H1 (cell line): ENCODE results near the gene SLC5A4. TPM values are rescaled to one million over a fixed set of nuclear protein-coding genes. Genes with fewer than 3 reads are reported as not detected.

ENCODE experiments used
- CTCF ChIA-PET: fragments of 300-600 bp; sonication (Branson Sonifier 250); formaldehyde crosslinking; loops from one replicate; lab custom pipeline; 2021; ENCODE audit not compliant: partially characterized antibody; lab: Charles Lee
- POLR2A ChIA-PET: fragments of 300-600 bp; sonication (Branson Sonifier 250); formaldehyde crosslinking; loops from one replicate; lab custom pipeline; 2021; ENCODE audit warnings: inconsistent platforms; ENCODE audit not compliant: partially characterized antibody; lab: Charles Lee
- DNase-seq, 2 experiments: peaks; one replicate each; pipeline versions ENCODE4 v3.0.0 to v3.0.0-alpha.2; 2010 to 2022; ENCODE audit warnings: low spot score in 2 of 2, low read depth in 1 of 2, mixed read lengths in 1 of 2
- FAIRE-seq: peaks from 2 replicates; lab custom pipeline; 2011; peaks lifted over from hg19 to GRCh38; lab: Jason Lieb, UNC
- H2AFZ ChIP-seq: 2 replicates; pipeline ENCODE4 v1.8.1; 2012; ENCODE audit warnings: low read length, inconsistent platforms
- H2AK5ac ChIP-seq: 2 replicates; pipeline ENCODE4 v1.6.1; 2013; ENCODE audit warnings: low read depth, low read length
- H2BK120ac ChIP-seq: replicated peaks from 2 replicates; pipeline ENCODE3; 2013; ENCODE audit warnings: low read depth, low read length, inconsistent platforms
- H2BK12ac ChIP-seq: 2 replicates; pipeline ENCODE4 v1.6.1; 2013; ENCODE audit warnings: low read depth, low read length
- H2BK15ac ChIP-seq: 2 replicates; pipeline ENCODE4 v1.6.1; 2013; ENCODE audit warnings: low read length
- H2BK20ac ChIP-seq: 2 replicates; pipeline ENCODE4 v1.6.1; 2013; ENCODE audit warnings: low read length
- H2BK5ac ChIP-seq: 2 replicates; pipeline ENCODE4 v1.6.1; 2013; ENCODE audit warnings: low read depth, low read length
- H3K14ac ChIP-seq: 2 replicates; pipeline ENCODE4 v1.6.1; 2013; ENCODE audit warnings: inconsistent platforms; ENCODE audit not compliant: insufficient read length
- H3K18ac ChIP-seq: 2 replicates; pipeline ENCODE4 v1.6.1; 2013; ENCODE audit warnings: low read length; ENCODE audit errors: extremely low read depth
- H3K23ac ChIP-seq: 2 replicates; pipeline ENCODE4 v1.6.1; 2013; ENCODE audit warnings: inconsistent platforms; ENCODE audit not compliant: insufficient read length
- H3K23me2 ChIP-seq: 2 replicates; pipeline ENCODE4 v1.6.1; 2013; ENCODE audit warnings: low read depth, low read length
- H3K27ac ChIP-seq: 2 replicates; pipeline ENCODE4 v1.6.1; 2011; ENCODE audit warnings: low read depth, low read length, inconsistent platforms
- H3K27me3 ChIP-seq, 4 experiments: replicated peaks in 1 of 4; 1 replicate in 1 of 4; 2 replicates in 3 of 4; pipeline versions ENCODE4 v1.6.1 to v1.8.1; 2011 to 2013; ENCODE audit warnings: low read length in 3 of 4, mild to moderate bottlenecking in 3 of 4, inconsistent platforms in 2 of 4, mixed read lengths in 2 of 4, moderate library complexity in 1 of 4; ENCODE audit not compliant: control insufficient read depth in 3 of 4, insufficient read depth in 3 of 4; ENCODE audit errors: extremely low read depth in 1 of 4
- H3K36me3 ChIP-seq, 4 experiments: 2 replicates each; pipeline versions ENCODE4 v1.6.1 to v1.8.1; 2011 to 2013; ENCODE audit warnings: mild to moderate bottlenecking in 4 of 4, low read length in 3 of 4, moderate library complexity in 2 of 4, control low read depth in 1 of 4, inconsistent platforms in 1 of 4; ENCODE audit not compliant: insufficient read depth in 4 of 4, control insufficient read depth in 2 of 4
- H3K4ac ChIP-seq: replicated peaks from 2 replicates; pipeline ENCODE3; 2013; ENCODE audit warnings: low read length, low read depth, mixed read lengths, inconsistent platforms; ENCODE audit not compliant: insufficient read length
- H3K4me1 ChIP-seq, 4 experiments: replicated peaks in 1 of 4; 1 replicate in 1 of 4; 2 replicates in 3 of 4; pipeline versions ENCODE4 v1.6.1 to v1.8.1; 2011 to 2013; ENCODE audit warnings: low read length in 3 of 4, inconsistent platforms in 2 of 4, mixed read lengths in 1 of 4; ENCODE audit not compliant: insufficient read depth in 4 of 4, control insufficient read depth in 3 of 4
- H3K4me2 ChIP-seq, 2 experiments: 2 replicates each; pipeline versions ENCODE4 v1.6.1 to v1.8.1; 2011 to 2013; ENCODE audit warnings: low read depth in 2 of 2, low read length in 2 of 2, control low read depth in 1 of 2, inconsistent platforms in 1 of 2, mild to moderate bottlenecking in 1 of 2; ENCODE audit not compliant: insufficient read depth in 1 of 2
- H3K4me3 ChIP-seq, 4 experiments: fragments of 200-600, 300-600 bp in 1 of 4; sonication (generic), shearing (Covaris generic), sonication (Bioruptor Twin) in 1 of 4; 2 replicates each; pipeline versions ENCODE4 v1.5.1 to v1.8.1; 2011 to 2016; ENCODE audit warnings: low read length in 4 of 4, low read depth in 3 of 4, control low read depth in 2 of 4, inconsistent platforms in 2 of 4, mild to moderate bottlenecking in 2 of 4, mixed read lengths in 1 of 4, moderate library complexity in 1 of 4; ENCODE audit not compliant: insufficient read depth in 2 of 4; ENCODE audit errors: extremely low read depth in 1 of 4
- H3K56ac ChIP-seq: replicated peaks from 2 replicates; pipeline ENCODE3; 2013; ENCODE audit warnings: low read depth, mild to moderate bottlenecking, mixed read lengths, low read length, inconsistent platforms; ENCODE audit not compliant: insufficient read length
- H3K79me1 ChIP-seq: 2 replicates; pipeline ENCODE4 v1.6.1; 2013; ENCODE audit warnings: low read depth, low read length, control low read depth
- H3K79me2 ChIP-seq, 2 experiments: 2 replicates each; pipeline versions ENCODE4 v1.6.1 to v1.8.1; 2012 to 2013; ENCODE audit warnings: low read length in 2 of 2, mild to moderate bottlenecking in 2 of 2, inconsistent platforms in 1 of 2; ENCODE audit not compliant: insufficient read depth in 2 of 2, control insufficient read depth in 1 of 2
- H3K9ac ChIP-seq, 4 experiments: replicated peaks in 1 of 4; 1 replicate in 1 of 4; 2 replicates in 3 of 4; pipeline versions ENCODE4 v1.6.1 to v1.8.1; 2011 to 2013; ENCODE audit warnings: low read depth in 3 of 4, low read length in 3 of 4, control low read depth in 2 of 4, mild to moderate bottlenecking in 2 of 4, moderate library complexity in 2 of 4, inconsistent platforms in 1 of 4; ENCODE audit errors: extremely low read depth in 1 of 4
- H3K9me3 ChIP-seq, 2 experiments: 2 replicates each; pipeline versions ENCODE4 v1.6.1 to v1.8.1; 2012 to 2013; ENCODE audit warnings: mild to moderate bottlenecking in 2 of 2, moderate library complexity in 2 of 2, control low read depth in 1 of 2, inconsistent platforms in 1 of 2, low read depth in 1 of 2, low read length in 1 of 2, mixed read lengths in 1 of 2; ENCODE audit not compliant: insufficient read depth in 2 of 2
- H4K20me1 ChIP-seq, 2 experiments: replicated peaks in 1 of 2; 2 replicates each; pipeline versions ENCODE3 to v1.8.1; 2011 to 2013; ENCODE audit warnings: inconsistent platforms in 2 of 2, low read length in 2 of 2, mild to moderate bottlenecking in 1 of 2; ENCODE audit not compliant: insufficient read depth in 2 of 2, control insufficient read depth in 1 of 2
- H4K5ac ChIP-seq: 2 replicates; pipeline ENCODE4 v1.6.1; 2013; ENCODE audit warnings: low read length, low read depth, mixed read lengths, inconsistent platforms; ENCODE audit not compliant: insufficient read length
- H4K8ac ChIP-seq: 2 replicates; pipeline ENCODE4 v1.8.0; 2013; ENCODE audit warnings: mild to moderate bottlenecking, moderate library complexity, low read length, inconsistent platforms; ENCODE audit not compliant: insufficient read depth; ENCODE audit errors: extremely low read depth
- H4K91ac ChIP-seq: replicated peaks from 2 replicates; pipeline ENCODE3; 2013; ENCODE audit warnings: low read length, mixed read lengths, inconsistent platforms; ENCODE audit not compliant: insufficient read length
- BCL11A ChIP-seq, 2 experiments: IDR thresholded peaks; one replicate each; pipeline ENCODE4 v1.6.1; 2011; ENCODE audit warnings: low read depth in 2 of 2, low read length in 2 of 2, mild to moderate bottlenecking in 2 of 2
- CTBP2 ChIP-seq: IDR thresholded peaks from 2 replicates; pipeline ENCODE4 v1.7.0; 2011; ENCODE audit warnings: borderline replicate concordance, mild to moderate bottlenecking, moderate library complexity, mixed read lengths, low read length; ENCODE audit not compliant: insufficient read depth, insufficient read length
- E2F6 ChIP-seq: IDR thresholded peaks from 2 replicates; pipeline ENCODE4 v1.6.1; 2012; ENCODE audit warnings: inconsistent platforms
- FOSL1 ChIP-seq: IDR thresholded peaks from 2 replicates; pipeline ENCODE4 v1.6.1; 2011; ENCODE audit warnings: mild to moderate bottlenecking, low read depth, low read length, moderate library complexity; ENCODE audit not compliant: insufficient read depth
- GTF2F1 ChIP-seq: IDR thresholded peaks from 2 replicates; pipeline ENCODE4 v1.6.1; 2012; ENCODE audit warnings: low read depth, low read length, improper control_type of control experiment, borderline replicate concordance
- HDAC6 ChIP-seq: IDR thresholded peaks from one replicate; pipeline ENCODE4 v1.7.1; 2012; ENCODE audit warnings: low read depth, mild to moderate bottlenecking, inconsistent platforms, low read length, moderate library complexity
- MAFK ChIP-seq: IDR thresholded peaks from 2 replicates; pipeline ENCODE4 v1.6.1; 2012; ENCODE audit warnings: low read depth, mild to moderate bottlenecking, improper control_type of control experiment, low read length
- POLR2AphosphoS5 ChIP-seq: IDR thresholded peaks from 2 replicates; pipeline ENCODE4 v1.6.1; 2011; ENCODE audit warnings: low read depth, low read length
- RBBP5 ChIP-seq: IDR thresholded peaks from 2 replicates; pipeline ENCODE4 v1.7.1; 2012; ENCODE audit warnings: low read depth, mild to moderate bottlenecking, inconsistent platforms, low read length, moderate library complexity, borderline replicate concordance
- RXRA ChIP-seq: IDR thresholded peaks from 2 replicates; pipeline ENCODE4 v1.6.1; 2011; ENCODE audit warnings: low read depth, mild to moderate bottlenecking, low read length, moderate library complexity; ENCODE audit not compliant: insufficient read depth
- TAF7 ChIP-seq: optimal IDR thresholded peaks from 2 replicates; pipeline ENCODE3; 2011; ENCODE audit warnings: low read depth, mild to moderate bottlenecking, inconsistent platforms, low read length, moderate library complexity, borderline replicate concordance
- WGBS, 2 experiments: shearing (Covaris generic) in 1 of 2; methylation state at CpG; one replicate each; pipeline versions ENCODE4 v1.1.6 to v1.1.7; 2013 to 2015; ENCODE audit warnings: low lambda C conversion rate in 2 of 2, mixed read lengths in 2 of 2, inconsistent platforms in 1 of 2, low coverage in 1 of 2, missing lambda C conversion rate in 1 of 2; ENCODE audit not compliant: insufficient replicate concordance in 2 of 2, insufficient coverage in 1 of 2, insufficient read length in 1 of 2; ENCODE audit errors: extremely low coverage in 1 of 2, missing lambda C conversion rate in 1 of 2; 5-methylcytosine and 5-hydroxymethylcytosine counted together
- polyA plus RNA-seq, 7 experiments: library from polyadenylated mRNA; depleted of rRNA in 3 of 7; stranded (reverse) in 5 of 7; unstranded in 2 of 7; fragments of >200 nt in 5 of 7; fragments of 200-250 nt in 2 of 7; gene quantifications; 1 replicate in 5 of 7; 2 replicates in 1 of 7; 4 replicates in 1 of 7; pipeline versions ENCODE4 v1.2.1 to v1.2.3, GENCODE V29; 2011 to 2013; ENCODE audit warnings: missing spikeins in 2 of 7, mixed read lengths in 2 of 7
- total RNA-seq: library from RNA; stranded (reverse); fragmentation: NEBNext Ultra II Directional; extraction: Animal tissue kit (Norgen Biotek cat#: 25700); gene quantifications from 2 replicates; pipeline ENCODE4 v1.2.1, GENCODE V29; 2021

The SLC5A4 gene
- total and polyA plus RNA-seq, 2 of the 8 experiments (the other 6 are each of a cell fraction or from before 2014, with no cell fraction given): 0.17 TPM; not detected in 1

- no peak overlapping the region for H3K9ac ChIP-seq
- H3K18ac ChIP-seq: no peak overlapping the region
- H3K4ac ChIP-seq: no peak overlapping the region
- 87% methylated on average over 7 of the region's 7 CpGs; no CpG with 5 or more reads in 1 of the 2 experiments for WGBS, 2 experiments
- H3K4me1 ChIP-seq: no peaks in the 10 kb centered on the region
- ChIA-PET CTCF (interaction anchor here (1.3 kb wide), 1 partner anchor 21 kb away, joined by 4 read pairs; no protein-coding TSS in a partner anchor), POLR2A (no interaction called here)
- H2AFZ ChIP-seq: no peak overlapping the region
- no peaks in the 10 kb centered on the region for H3K79me1 ChIP-seq
- H3K27ac ChIP-seq: no peak overlapping the region
- no peak overlapping the region for H3K4me2 ChIP-seq
- no peak for DNase-seq
- H3K23ac ChIP-seq: no peak overlapping the region
- no peak overlapping the region for H2BK5ac ChIP-seq
- no peak overlapping the region for H3K14ac ChIP-seq
- no peak overlapping the region for H3K56ac ChIP-seq
- H3K23me2 ChIP-seq: no peaks in the 10 kb centered on the region
- H2BK120ac ChIP-seq: no peak overlapping the region
- H3K79me2 ChIP-seq: no peaks in the 10 kb centered on the region
- H4K5ac ChIP-seq: no peak overlapping the region
- H3K27me3 ChIP-seq: no peaks in the 10 kb centered on the region; a peak in 1 of 7 replicates
- no peak overlapping the region for H2BK15ac ChIP-seq
- no peak overlapping the region for H4K8ac ChIP-seq
- no peak overlapping the region for H4K91ac ChIP-seq
- H3K9me3 ChIP-seq: no peaks in the 10 kb centered on the region
- H2AK5ac ChIP-seq: no peak overlapping the region
- H2BK12ac ChIP-seq: no peak overlapping the region
- no peaks in the 10 kb centered on the region for H3K36me3 ChIP-seq
- H2BK20ac ChIP-seq: no peak overlapping the region
- FAIRE-seq: no peak
- H3K4me3 ChIP-seq: no peak overlapping the region
- no peaks in the 10 kb centered on the region for H4K20me1 ChIP-seq
- TF ChIP-seq GTF2F1 (no peak), RBBP5 (no peak), HDAC6 (no peak), E2F6 (no peak), POLR2AphosphoS5 (no peak), TAF7 (no peak), BCL11A (IDR thresholded peaks at IDR 0.05; ENCODE audit: low read depth in 2 of 2, low read length in 2 of 2) (no peak), FOSL1 (no peak), RXRA (no peak), MAFK (no peak), CTBP2 (no peak)
These were observed 28.6 kb downstream of the SLC5A4 start for GRCh38 chr22:32226326-32227104.
